Measurements from ENCODE around the gene CYP4F3. TPM values are rescaled to one million over a fixed set of nuclear protein-coding genes. Genes with fewer than 3 reads are reported as not detected.
A peak's percentile ranks its signal among the peaks of the same experiment; 100 is the strongest.

The CYP4F3 gene
- total RNA-seq, 1 experiment from 2014 or later, result 0.10 TPM

GRCh38 chr19:15671891-15672579 lies 31.3 kb downstream of the CYP4F3 start:
- ATAC-seq (peak; percentile 54), DNase-seq (ENCODE audit: low read depth, low spot score) (no peak)
- intact Hi-C loops (cut with micrococcal nuclease; ENCODE audit: unreplicated experiment) (no loop called here), in situ Hi-C loops (cut with HindIII; ENCODE audit: low pct_unique_long_range_greater_than_20kb, low sequenced_read_pairs) (no loop called here)
- Histone ChIP-seq H3K4me3 (ENCODE audit: low read depth in 2 of 2, low read length in 2 of 2) (no peak overlapping the region), H3K9me3 (ENCODE audit: control insufficient read depth, insufficient read depth, low read depth, low read length) (no peaks in the 10 kb centered on the region), H3K27ac (ENCODE audit: low read length) (no peak overlapping the region), H3K36me3 (ENCODE audit: control insufficient read depth, insufficient read depth, low read length) (no peaks in the 10 kb centered on the region), H3K27me3 (ENCODE audit: control insufficient read depth, insufficient read depth, low read length) (no peaks in the 10 kb centered on the region), H3K4me1 (ENCODE audit: control insufficient read depth, insufficient read depth, low read length) (no peaks in the 10 kb centered on the region)
- BruUV-seq (replicated peaks), result no TSS peak
- CTCF ChIA-PET, result no interaction called here
- POLR2A ChIA-PET, result no interaction called here
- TF ChIP-seq REST (IDR thresholded peaks at IDR 0.05; ENCODE audit: insufficient read depth in 1 of 2, low read depth in 2 of 2, low read length in 1 of 2), result no peak
- no peak for TF ChIP-seq POLR2AphosphoS5 (IDR thresholded peaks at IDR 0.05; ENCODE audit: low read depth, low read length)
- TF ChIP-seq SIN3A (IDR thresholded peaks at IDR 0.05; ENCODE audit: borderline replicate concordance, insufficient read depth, low read depth, low read length), result no peak
- no peak for TF ChIP-seq TCF7L2 (IDR thresholded peaks at IDR 0.05; ENCODE audit: low read depth, low read length)
- TF ChIP-seq CTCF (IDR thresholded peaks at IDR 0.05), result no peak

- in situ Hi-C loops (cut with HindIII; ENCODE audit: low pct_unique_long_range_greater_than_20kb, low sequenced_read_pairs) (no loop called here), intact Hi-C loops (cut with micrococcal nuclease; ENCODE audit: unreplicated experiment) (no loop called here)
- no peaks in the 10 kb centered on the region for H3K36me3 ChIP-seq (ENCODE audit: control insufficient read depth, insufficient read depth, low read length)
- no peak within 1 kb of the TSS for H3K27ac ChIP-seq (ENCODE audit: low read length)
- no peaks in the 10 kb centered on the region for H3K27me3 ChIP-seq (ENCODE audit: control insufficient read depth, insufficient read depth, low read length)
- CTCF ChIA-PET, result no interaction called here
- DNase-seq (ENCODE audit: low read depth, low spot score), result no peak
- no TSS peak for BruUV-seq (replicated peaks)
- no peak for TF ChIP-seq REST (IDR thresholded peaks at IDR 0.05; ENCODE audit: insufficient read depth in 1 of 2, low read depth in 2 of 2, low read length in 1 of 2)
- TF ChIP-seq SIN3A (IDR thresholded peaks at IDR 0.05; ENCODE audit: borderline replicate concordance, insufficient read depth, low read depth, low read length), result no peak
- no peak for TF ChIP-seq TCF7L2 (IDR thresholded peaks at IDR 0.05; ENCODE audit: low read depth, low read length)
- TF ChIP-seq CTCF (IDR thresholded peaks at IDR 0.05), result no peak
- TF ChIP-seq POLR2AphosphoS5 (IDR thresholded peaks at IDR 0.05; ENCODE audit: low read depth, low read length), result no peak
- peak; percentile 80 for ATAC-seq
- H3K4me1 ChIP-seq (ENCODE audit: control insufficient read depth, insufficient read depth, low read length), result no peaks in the 10 kb centered on the region
- H3K9me3 ChIP-seq (ENCODE audit: control insufficient read depth, insufficient read depth, low read depth, low read length), result no peaks in the 10 kb centered on the region
- POLR2A ChIA-PET, result no interaction called here
- no peak within 1 kb of the TSS for H3K4me3 ChIP-seq (ENCODE audit: low read depth in 2 of 2, low read length in 2 of 2)
Measured at GRCh38 chr19:15672580-15673175, 32.0 kb downstream of the CYP4F3 start, which contains the start of gene CYP4F12. CYP4F12 (plus strand) TSS chr19:15673087; CDS start chr19:15673530, 443 bp downstream.

All from Panc1 (cell line).